Measurements from ENCODE around the gene FSCN2. TPM values are rescaled to one million over a fixed set of nuclear protein-coding genes. Genes with fewer than 3 reads are reported as not detected.

Gene FSCN2
- total RNA-seq, 1 experiment from 2014 or later: 1.6 TPM

- Histone ChIP-seq H3K23ac (ENCODE audit: insufficient read length, low read depth, low read length) (no peak overlapping the region), H2BK15ac (ENCODE audit: low read depth, low read length) (no peak overlapping the region), H2AK5ac (ENCODE audit: insufficient read length, low read length) (no peak overlapping the region), H3K79me2 (ENCODE audit: insufficient read depth, low read length) (no peaks in the 10 kb centered on the region), H3K4me2 (ENCODE audit: insufficient read depth, insufficient read length, low read length) (no peak overlapping the region), H4K5ac (ENCODE audit: insufficient read length, low read depth, low read length) (no peak overlapping the region), H3K18ac (ENCODE audit: insufficient read length, low read depth, low read length) (no peak overlapping the region), H3K23me2 (ENCODE audit: insufficient read length, low read depth, low read length, poor library complexity, severe bottlenecking) (no peaks in the 10 kb centered on the region), H2BK12ac (ENCODE audit: insufficient read length, low read depth, low read length) (no peak overlapping the region), H3K4ac (ENCODE audit: low read depth, low read length) (no peak overlapping the region), H3K9me3 (ENCODE audit: control insufficient read depth, low read depth, low read length) (no peaks in the 10 kb centered on the region), H3T11ph (ENCODE audit: low read length) (no peak overlapping the region), H2AFZ (ENCODE audit: low read length) (no peak overlapping the region), H3K14ac (ENCODE audit: insufficient read depth, low read length) (no peak overlapping the region), H4K8ac (replicated peaks; ENCODE audit: insufficient read length, low read depth, low read length) (no peak overlapping the region), H3K79me1 (ENCODE audit: insufficient read depth, low read depth, low read length, poor library complexity, severe bottlenecking) (no peaks in the 10 kb centered on the region), H3K9ac (ENCODE audit: extremely low read depth, insufficient read length, low read length) (no peak overlapping the region), H3K4me1 (ENCODE audit: insufficient read depth, low read length) (no peaks in the 10 kb centered on the region), H3K27me3 (ENCODE audit: insufficient read depth, low read length) (no peaks in the 10 kb centered on the region), H4K91ac (ENCODE audit: insufficient read length, low read depth, low read length) (no peak overlapping the region), H3K27ac (ENCODE audit: insufficient read length, low read depth, low read length) (no peak overlapping the region), H2BK20ac (ENCODE audit: low read depth, low read length, poor library complexity, severe bottlenecking) (no peak overlapping the region), H4K20me1 (ENCODE audit: control insufficient read depth, insufficient read depth, insufficient read length) (no peaks in the 10 kb centered on the region), H3K56ac (ENCODE audit: insufficient read length, low read depth, low read length) (no peak overlapping the region), H2BK120ac (ENCODE audit: low read depth, low read length, poor library complexity, severe bottlenecking) (no peak overlapping the region), H2BK5ac (ENCODE audit: insufficient read length, low read length) (no peak overlapping the region)
- Mint-ChIP-seq H3K9me3 (no peaks in the 10 kb centered on the region), H3K27ac (no peak overlapping the region), H3K36me3 (ENCODE audit: insufficient read depth in 1 of 3, low read depth in 3 of 3) (peaks cover 39 to 91% (median 77%) of the 10 kb centered on the region in 3 experiments; a peak in 6 of 7 replicates), H3K4me3 (no peak overlapping the region), H3K27me3 (ENCODE audit: low read depth) (no peaks in the 10 kb centered on the region), H3K4me1 (no peaks in the 10 kb centered on the region)
- WGBS (ENCODE audit: extremely low coverage, insufficient read length, low lambda C conversion rate): no CpG with 5 or more reads among the region's 18 CpGs
- TF ChIP-seq CTCF (conservative IDR thresholded peaks at IDR 0.05): no peak
- no peak for DNase-seq
Observed at GRCh38 chr17:81569986-81570514, 41.9 kb downstream of the FSCN2 start.
